Spleen (tissue), 11 donors: ENCODE measurements around the gene FAT1. TPM values are rescaled to one million over a fixed set of nuclear protein-coding genes. Genes with fewer than 3 reads are reported as not detected.

ENCODE experiments used
- DNase-seq: peaks from one replicate; pipeline ENCODE4 v3.0.0-alpha.2; 2020
- H3K27ac ChIP-seq, 8 donors: fragments of 200-600 bp; sonication (generic) in 7 of 8; 1 replicate in 4 of 8; 2 replicates in 4 of 8; pipeline versions ENCODE4 v1.5.0 to v1.8.0; 2016 to 2021; ENCODE audit warnings: inconsistent platforms in 4 of 8, mild to moderate bottlenecking in 4 of 8, moderate library complexity in 1 of 8
- H3K27me3 ChIP-seq, 7 donors: fragments of 200-600 bp; sonication (generic) in 6 of 7; replicated peaks in 1 of 7; 1 replicate in 4 of 7; 2 replicates in 3 of 7; pipeline versions ENCODE4 v1.5.0 to v1.8.0; 2016 to 2021; ENCODE audit warnings: inconsistent platforms in 3 of 7, mild to moderate bottlenecking in 1 of 7
- H3K36me3 ChIP-seq, 6 donors: fragments of 200-600 bp; sonication (generic) in 5 of 6; 1 replicate in 4 of 6; 2 replicates in 2 of 6; pipeline versions ENCODE4 v1.5.0 to v1.8.0; 2016 to 2021; ENCODE audit warnings: inconsistent platforms in 2 of 6
- H3K4me1 ChIP-seq, 6 donors: fragments of 200-600 bp; sonication (generic) in 5 of 6; 1 replicate in 3 of 6; 2 replicates in 3 of 6; pipeline versions ENCODE4 v1.5.0 to v1.8.0; 2016 to 2021; ENCODE audit warnings: inconsistent platforms in 3 of 6
- H3K4me3 ChIP-seq, 8 donors: fragments of 200-600 bp; sonication (generic) in 7 of 8; 1 replicate in 4 of 8; 2 replicates in 4 of 8; pipeline versions ENCODE4 v1.5.0 to v1.8.0; 2016 to 2021; ENCODE audit warnings: inconsistent platforms in 4 of 8, mild to moderate bottlenecking in 4 of 8, moderate library complexity in 2 of 8
- H3K9me3 ChIP-seq, 8 donors: fragments of 200-600 bp; sonication (generic) in 7 of 8; 1 replicate in 4 of 8; 2 replicates in 4 of 8; pipeline versions ENCODE4 v1.5.0 to v1.8.0; 2016 to 2021; ENCODE audit warnings: inconsistent platforms in 4 of 8
- POLR2A ChIP-seq, 3 donors: fragments of 450-650 bp; IDR thresholded peaks; one replicate each; pipeline ENCODE4 v1.5.1; 2017; ENCODE audit warnings: antibody characterized with exemption in 3 of 3, mild to moderate bottlenecking in 1 of 3
- POLR2AphosphoS5 ChIP-seq, 3 donors: sonication (generic); formaldehyde crosslinking; IDR thresholded peaks; one replicate each; pipeline ENCODE4 v1.5.1; 2017; ENCODE audit warnings: antibody characterized with exemption in 3 of 3
- WGBS, 5 donors: extraction: QIAGEN DNeasy Blood & Tissue Kit in 3 of 5; methylation state at CpG; one replicate each; pipeline versions ENCODE4 v1.1.5 to v1.1.7; 2013 to 2018; 5-methylcytosine and 5-hydroxymethylcytosine counted together
- intact Hi-C: fragments of 100-400 bp; cut with DNase I; formaldehyde crosslinking; loops from one replicate; pipeline ENCODE4 v1.15.0; 2023; ENCODE audit warnings: low total_unique reads
- polyA plus RNA-seq, 3 donors: library from polyadenylated mRNA; stranded (reverse); fragments of 200-250 nt; gene quantifications; one replicate each; pipeline ENCODE4 v1.2.1, GENCODE V29; 2013
- total RNA-seq, 7 donors: library from RNA; depleted of rRNA in 3 of 7; stranded (reverse); fragments of >200 nt in 3 of 7; fragmentation: NEBNext Ultra II Directional in 4 of 7; extraction: Animal tissue kit (Norgen Biotek cat#: 25700) in 4 of 7; gene quantifications; one replicate each; pipeline versions ENCODE4 v1.1.0 to v1.2.1, GENCODE V29; 2016 to 2021
- TF ChIP-seq, protein P1 (sequence below), 11 experiments: fragments of 200-600 bp in 7 of 11; fragments of 450-650 bp in 4 of 11; sonication (generic) in 4 of 11; IDR thresholded peaks in 8 of 11; conservative IDR thresholded peaks in 3 of 11; 1 replicate in 7 of 11; 2 replicates in 4 of 11; pipeline versions ENCODE4 v1.4.0 to v1.8.0; 2016 to 2021; ENCODE audit warnings: antibody characterized with exemption in 11 of 11, inconsistent platforms in 4 of 11, mild to moderate bottlenecking in 1 of 11
- donor health status: healthy with polysubstance abuse.
- donor health status: DM: no; HTN: no; CAD: no; lungs with moderate emphysema.
- donor health status: DM: no; HTN: no; CAD: no.
- donor health status: Bipolar disorder and iron deficiency.
- donor health status: healthy.
- donor health status: DM: no; HTN: no; CAD: no.
- donor health status: DM: yes; HTN: yes; CAD: no.

Gene FAT1
- total and polyA plus RNA-seq, 10 donors = 0.87 to 20.0 (median 4.6) TPM

DNA sequence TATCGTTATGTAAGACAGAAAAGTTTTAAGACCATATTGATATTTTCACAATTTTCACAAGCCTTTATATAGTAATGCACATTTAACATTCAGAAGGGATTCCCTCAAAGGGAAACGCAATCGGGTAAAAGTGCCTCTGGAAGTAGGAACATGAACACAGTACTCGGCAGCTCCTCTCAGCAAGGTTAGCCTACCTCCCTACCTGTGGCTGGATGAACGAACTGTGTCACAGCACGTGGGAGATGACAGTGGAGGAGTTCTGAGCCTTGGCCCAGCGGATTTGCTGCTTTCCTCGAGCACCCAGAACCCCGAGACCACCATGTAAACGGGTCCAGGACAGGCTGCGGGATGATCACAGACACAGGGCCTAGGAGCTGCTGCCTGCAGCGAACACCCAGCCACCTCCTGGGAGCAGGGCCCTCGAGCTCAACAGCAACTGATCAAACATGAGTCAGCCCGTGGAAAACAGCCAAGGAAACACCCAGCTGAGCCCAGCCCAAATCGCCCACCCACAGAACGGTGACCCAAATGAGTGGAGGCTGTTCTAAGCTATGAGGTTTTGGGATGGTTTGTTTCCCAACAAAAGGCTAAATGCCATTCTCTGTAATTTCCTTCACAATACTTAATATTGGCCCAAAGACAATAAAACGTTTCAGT lies 30.4 kb downstream of the FAT1 start:
- no peak for DNase-seq
- no peaks in the 10 kb centered on the region for H3K9me3 ChIP-seq
- peaks cover 0 to 3% (median 0%) of the 10 kb centered on the region in 7 donors for H3K27me3 ChIP-seq
- no peaks in the 10 kb centered on the region for H3K36me3 ChIP-seq
- no peak overlapping the region for H3K27ac ChIP-seq
- intact Hi-C loops = no loop called here
- WGBS, 5 donors = 66 to 92% (median 73%) methylated on average over 17 of the region's 17 CpGs
- H3K4me1 ChIP-seq = no peaks in the 10 kb centered on the region
- TF ChIP-seq POLR2A (IDR thresholded peaks at IDR 0.05) = no peak
- TF ChIP-seq, protein P1, sequence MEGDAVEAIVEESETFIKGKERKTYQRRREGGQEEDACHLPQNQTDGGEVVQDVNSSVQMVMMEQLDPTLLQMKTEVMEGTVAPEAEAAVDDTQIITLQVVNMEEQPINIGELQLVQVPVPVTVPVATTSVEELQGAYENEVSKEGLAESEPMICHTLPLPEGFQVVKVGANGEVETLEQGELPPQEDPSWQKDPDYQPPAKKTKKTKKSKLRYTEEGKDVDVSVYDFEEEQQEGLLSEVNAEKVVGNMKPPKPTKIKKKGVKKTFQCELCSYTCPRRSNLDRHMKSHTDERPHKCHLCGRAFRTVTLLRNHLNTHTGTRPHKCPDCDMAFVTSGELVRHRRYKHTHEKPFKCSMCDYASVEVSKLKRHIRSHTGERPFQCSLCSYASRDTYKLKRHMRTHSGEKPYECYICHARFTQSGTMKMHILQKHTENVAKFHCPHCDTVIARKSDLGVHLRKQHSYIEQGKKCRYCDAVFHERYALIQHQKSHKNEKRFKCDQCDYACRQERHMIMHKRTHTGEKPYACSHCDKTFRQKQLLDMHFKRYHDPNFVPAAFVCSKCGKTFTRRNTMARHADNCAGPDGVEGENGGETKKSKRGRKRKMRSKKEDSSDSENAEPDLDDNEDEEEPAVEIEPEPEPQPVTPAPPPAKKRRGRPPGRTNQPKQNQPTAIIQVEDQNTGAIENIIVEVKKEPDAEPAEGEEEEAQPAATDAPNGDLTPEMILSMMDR (IDR thresholded peaks at IDR 0.05 in 8 of 11, conservative IDR thresholded peaks at IDR 0.05 in 3 of 11) = no peak
- TF ChIP-seq POLR2AphosphoS5 (IDR thresholded peaks at IDR 0.05) = no peak
- H3K4me3 ChIP-seq = no peak overlapping the region

DNA sequence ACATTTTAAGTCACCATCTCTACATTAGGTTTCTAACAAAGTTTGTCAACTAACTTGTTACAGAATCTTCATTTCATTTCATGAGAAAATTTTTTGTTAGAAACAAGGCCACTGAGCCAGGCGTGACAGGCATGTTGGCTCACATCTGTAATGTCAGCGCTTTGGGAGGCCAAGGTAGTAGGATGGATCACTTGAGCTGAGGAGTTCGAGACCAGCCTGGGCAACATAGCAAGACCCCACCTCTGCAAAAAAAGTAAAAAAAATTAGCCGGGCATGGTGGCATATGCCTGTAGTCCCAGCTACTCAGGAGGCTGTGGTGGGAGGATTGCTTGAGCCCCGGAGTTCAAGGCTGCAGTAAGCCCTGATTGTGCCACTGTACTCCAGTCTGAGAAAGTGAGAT lies 32.3 kb downstream of the FAT1 start:
- no peaks in the 10 kb centered on the region for H3K36me3 ChIP-seq
- no peaks in the 10 kb centered on the region for H3K4me1 ChIP-seq
- DNase-seq = no peak
- H3K4me3 ChIP-seq = no peak overlapping the region
- intact Hi-C loops = no loop called here
- peaks cover 0 to 3% (median 0%) of the 10 kb centered on the region in 7 donors for H3K27me3 ChIP-seq
- WGBS, 5 donors = 78 to 89% (median 85%) methylated on average over 5 of the region's 5 CpGs
- no peak overlapping the region for H3K27ac ChIP-seq
- H3K9me3 ChIP-seq = no peaks in the 10 kb centered on the region
- TF ChIP-seq POLR2A (IDR thresholded peaks at IDR 0.05) (no peak), POLR2AphosphoS5 (IDR thresholded peaks at IDR 0.05) (no peak)
- TF ChIP-seq, protein P1 (IDR thresholded peaks at IDR 0.05 in 8 of 11, conservative IDR thresholded peaks at IDR 0.05 in 3 of 11) = no peak

DNA sequence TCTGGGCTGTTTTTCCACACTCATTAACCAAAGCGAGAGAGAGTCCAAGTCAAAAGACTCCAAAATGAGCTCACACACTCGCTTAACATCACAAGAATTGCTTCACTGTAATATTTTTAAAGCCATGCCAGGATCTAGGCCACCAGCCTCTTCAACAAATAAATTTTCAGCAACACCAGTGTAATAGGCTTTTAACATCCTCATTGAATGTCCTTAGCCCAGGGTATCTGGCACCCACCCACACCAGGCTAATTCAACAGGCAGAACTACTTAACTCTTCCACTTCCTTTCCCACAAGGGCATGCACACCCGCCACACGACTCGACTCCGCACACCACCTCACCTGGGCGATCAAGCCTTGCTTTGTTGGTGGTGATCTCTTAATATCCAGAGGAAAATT lies 34.2 kb downstream of the FAT1 start:
- TF ChIP-seq POLR2A (IDR thresholded peaks at IDR 0.05) (no peak), POLR2AphosphoS5 (IDR thresholded peaks at IDR 0.05) (no peak)
- TF ChIP-seq, protein P1 (IDR thresholded peaks at IDR 0.05 in 8 of 11, conservative IDR thresholded peaks at IDR 0.05 in 3 of 11) = no peak
- DNase-seq = no peak
- Histone ChIP-seq H3K9me3 (no peaks in the 10 kb centered on the region), H3K36me3 (no peaks in the 10 kb centered on the region), H3K27me3 (no peaks in the 10 kb centered on the region), H3K27ac (no peak overlapping the region), H3K4me1 (no peaks in the 10 kb centered on the region), H3K4me3 (no peak overlapping the region)
- intact Hi-C loops = no loop called here
- WGBS, 5 donors = 69 to 75% (median 74%) methylated on average over 7 of the region's 7 CpGs

DNA sequence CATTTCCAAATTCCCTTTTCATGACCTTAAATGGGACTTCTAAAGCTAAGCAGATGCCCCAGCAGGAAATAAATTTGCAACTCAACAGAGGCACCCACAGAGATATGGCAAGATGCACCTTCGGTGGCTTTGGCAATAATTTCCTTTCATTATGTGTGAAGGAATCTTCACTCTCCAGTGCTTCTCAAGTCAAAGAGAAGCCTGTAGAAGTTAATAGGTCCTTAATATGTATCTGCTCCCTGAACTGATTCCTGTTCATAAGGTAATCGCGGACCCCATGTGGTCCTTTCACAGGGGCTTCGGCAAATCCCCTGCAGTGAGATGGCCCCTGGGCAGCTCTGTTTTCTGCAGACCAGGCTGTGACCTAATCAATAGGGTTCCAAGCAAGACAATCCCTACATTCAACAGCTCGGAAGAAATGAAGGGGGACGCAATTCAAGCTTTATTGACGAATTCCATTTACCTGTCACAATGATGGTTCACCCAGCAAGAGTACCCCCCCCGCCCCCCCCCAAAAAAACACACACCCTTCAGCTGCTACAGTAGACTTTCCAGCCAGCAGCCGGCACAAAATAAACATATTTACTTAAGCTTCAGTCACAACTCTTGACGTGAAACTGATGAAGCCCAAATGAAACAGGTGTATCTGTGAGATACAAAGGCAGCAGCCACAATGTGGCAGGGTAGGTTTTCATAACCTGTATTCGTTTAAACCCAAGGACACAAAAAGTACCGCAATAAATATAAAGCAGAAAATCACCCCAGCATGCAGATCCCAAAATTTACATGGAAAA lies 35.3 kb downstream of the FAT1 start:
- Histone ChIP-seq H3K36me3 (no peaks in the 10 kb centered on the region), H3K4me3 (no peak overlapping the region), H3K9me3 (no peaks in the 10 kb centered on the region), H3K27me3 (no peaks in the 10 kb centered on the region), H3K27ac (no peak overlapping the region), H3K4me1 (no peaks in the 10 kb centered on the region)
- DNase-seq = no peak
- no peak for TF ChIP-seq POLR2AphosphoS5 (IDR thresholded peaks at IDR 0.05)
- TF ChIP-seq, protein P1 (IDR thresholded peaks at IDR 0.05 in 8 of 11, conservative IDR thresholded peaks at IDR 0.05 in 3 of 11) = no peak
- TF ChIP-seq POLR2A (IDR thresholded peaks at IDR 0.05) = no peak
- intact Hi-C loops = no loop called here
- 52 to 63% (median 59%) methylated on average over 11 to 12 of the region's 12 CpGs for WGBS, 5 donors
